ACC112 (cell line): ENCODE data around the gene CELSR1.

Source experiments
- H2AFZ ChIP-seq: fragments of 200-600 bp; sonication (generic); one replicate; pipeline ENCODE4 v1.6.0; 2017; ENCODE audit warnings: antibody characterized with exemption, low read length; ENCODE audit not compliant: unreplicated experiment
- H3K27ac ChIP-seq: fragments of 200-600 bp; sonication (generic); 2 replicates; pipeline ENCODE4 v1.5.1; 2014; ENCODE audit warnings: low read depth, mild to moderate bottlenecking, antibody characterized with exemption, low read length, moderate library complexity
- H3K27me3 ChIP-seq: fragments of 200-600 bp; sonication (generic); 2 replicates; pipeline ENCODE4 v1.6.1; 2014; ENCODE audit warnings: mild to moderate bottlenecking, antibody characterized with exemption, low read length, moderate library complexity, mixed read lengths; ENCODE audit not compliant: insufficient read depth
- H3K36me3 ChIP-seq: fragments of 200-600 bp; sonication (generic); 2 replicates; pipeline ENCODE4 v1.6.1; 2016; ENCODE audit warnings: mild to moderate bottlenecking, antibody characterized with exemption, low read length, moderate library complexity, mixed read lengths; ENCODE audit not compliant: insufficient read depth
- H3K4me1 ChIP-seq: fragments of 200-600 bp; sonication (generic); one replicate; pipeline ENCODE4 v1.6.1; 2016; ENCODE audit warnings: low read length, mixed read lengths; ENCODE audit not compliant: insufficient read depth, unreplicated experiment, control insufficient read depth
- H3K4me3 ChIP-seq: fragments of 200-600 bp; sonication (generic); 2 replicates; pipeline ENCODE4 v1.5.1; 2014; ENCODE audit warnings: mild to moderate bottlenecking, low read depth, low read length
- H3K79me2 ChIP-seq: fragments of 200-600 bp; sonication (generic); one replicate; pipeline ENCODE4 v1.6.0; 2016; ENCODE audit warnings: low read length; ENCODE audit not compliant: control insufficient read depth, unreplicated experiment, insufficient read depth

The CELSR1 gene

DNA sequence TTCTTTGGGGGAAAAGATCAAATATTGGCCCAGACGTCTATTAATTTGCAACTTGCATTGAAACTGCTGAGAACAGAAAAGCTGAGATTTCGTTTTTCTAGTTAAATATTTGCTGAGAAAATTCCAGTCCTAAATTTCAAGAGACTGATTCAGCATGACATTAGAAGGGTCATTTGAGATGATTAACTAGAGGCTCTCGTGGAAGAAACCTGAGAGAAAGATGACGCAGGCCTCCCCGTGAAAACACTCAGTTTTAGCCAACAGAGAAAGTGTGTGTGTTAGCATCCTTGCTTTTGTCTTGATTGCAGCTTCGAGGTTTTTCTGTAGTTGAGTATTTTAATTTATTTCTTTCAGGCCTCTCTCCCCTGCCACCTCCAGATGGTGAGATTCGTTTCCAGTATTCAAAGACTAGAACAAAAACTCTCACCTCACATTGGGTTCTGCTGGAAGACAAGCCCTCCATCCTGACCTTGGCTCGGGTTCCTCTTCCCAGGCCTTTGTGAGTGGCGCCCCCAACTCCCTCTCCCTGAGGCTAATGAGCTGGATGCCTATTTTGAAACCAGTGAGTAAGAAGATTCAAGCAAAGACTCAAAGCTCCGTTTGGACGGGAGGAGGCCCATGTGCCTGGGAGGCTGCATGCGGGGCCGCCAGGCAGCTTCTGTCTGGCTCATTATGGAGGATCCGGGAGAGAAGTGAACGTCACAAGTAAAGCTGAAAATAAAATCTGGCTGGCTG, 52.4 kb downstream of the CELSR1 start:
- H3K27ac ChIP-seq = no peak overlapping the region
- H3K4me3 ChIP-seq = no peak overlapping the region
- no peaks in the 10 kb centered on the region; the same call in 1 of the 2 replicates for H3K27me3 ChIP-seq
- no peaks in the 10 kb centered on the region for H3K36me3 ChIP-seq
- H3K4me1 ChIP-seq = no peaks in the 10 kb centered on the region
- no peak overlapping the region for H2AFZ ChIP-seq
- no peaks in the 10 kb centered on the region for H3K79me2 ChIP-seq

DNA sequence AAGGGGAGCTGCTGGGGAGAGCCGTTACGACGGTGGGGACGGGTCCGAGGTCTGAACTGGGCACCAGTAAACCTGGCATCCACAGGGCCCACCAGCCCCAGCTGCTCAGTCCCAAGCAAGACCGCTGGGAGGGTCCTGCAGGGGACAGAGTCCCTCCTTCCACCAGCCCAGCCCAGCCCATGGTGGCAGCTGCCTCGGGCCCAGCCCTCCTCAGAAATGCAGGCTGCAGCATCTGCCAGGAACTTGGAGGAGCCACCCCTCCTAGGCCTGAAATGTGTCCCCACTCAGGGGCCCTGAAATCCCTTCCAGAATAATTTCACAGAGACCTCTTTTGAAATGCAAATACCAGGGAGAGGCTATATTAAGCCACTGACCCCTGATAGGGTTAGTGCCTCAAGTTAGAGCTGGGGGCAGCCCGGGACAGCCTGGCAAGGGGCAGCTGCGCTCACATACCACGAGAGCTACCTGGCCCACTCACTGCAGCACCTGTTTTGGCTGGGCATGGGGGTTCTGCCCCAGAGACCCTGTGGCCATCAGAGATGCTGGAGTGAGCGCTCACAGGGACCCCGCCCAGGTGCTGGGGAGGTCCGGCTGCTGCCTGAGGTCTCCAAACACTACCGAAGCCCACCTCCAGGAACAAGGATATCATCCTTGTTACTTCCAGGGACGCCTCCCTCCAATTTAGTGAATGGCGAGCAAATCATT, 53.1 kb downstream of the CELSR1 start:
- Histone ChIP-seq H3K4me1 (no peaks in the 10 kb centered on the region), H3K79me2 (no peaks in the 10 kb centered on the region), H2AFZ (no peak overlapping the region), H3K27ac (no peak overlapping the region), H3K27me3 (peaks cover 4% of the 10 kb centered on the region), H3K4me3 (no peak overlapping the region), H3K36me3 (no peaks in the 10 kb centered on the region)

GRCh38 chr22:46483353-46483752, 54.1 kb downstream of the CELSR1 start:
- Histone ChIP-seq H2AFZ (no peak overlapping the region), H3K27ac (no peak overlapping the region), H3K27me3 (peaks cover 4% of the 10 kb centered on the region), H3K4me1 (no peaks in the 10 kb centered on the region), H3K79me2 (no peaks in the 10 kb centered on the region), H3K4me3 (no peak overlapping the region), H3K36me3 (no peaks in the 10 kb centered on the region)

GRCh38 chr22:46482056-46482675, 55.3 kb downstream of the CELSR1 start:
- H3K36me3 ChIP-seq = no peaks in the 10 kb centered on the region
- no peak overlapping the region for H3K27ac ChIP-seq
- no peaks in the 10 kb centered on the region for H3K4me1 ChIP-seq
- no peaks in the 10 kb centered on the region for H3K79me2 ChIP-seq
- no peak overlapping the region for H2AFZ ChIP-seq
- no peak overlapping the region for H3K4me3 ChIP-seq
- H3K27me3 ChIP-seq = peaks cover 4% of the 10 kb centered on the region

GRCh38 chr22:46481386-46481785, 56.0 kb downstream of the CELSR1 start:
- no peaks in the 10 kb centered on the region for H3K4me1 ChIP-seq
- no peaks in the 10 kb centered on the region for H3K36me3 ChIP-seq
- no peak overlapping the region for H2AFZ ChIP-seq
- H3K79me2 ChIP-seq = no peaks in the 10 kb centered on the region
- H3K27ac ChIP-seq = no peak overlapping the region
- H3K4me3 ChIP-seq = no peak overlapping the region
- H3K27me3 ChIP-seq = peaks cover 6% of the 10 kb centered on the region

DNA sequence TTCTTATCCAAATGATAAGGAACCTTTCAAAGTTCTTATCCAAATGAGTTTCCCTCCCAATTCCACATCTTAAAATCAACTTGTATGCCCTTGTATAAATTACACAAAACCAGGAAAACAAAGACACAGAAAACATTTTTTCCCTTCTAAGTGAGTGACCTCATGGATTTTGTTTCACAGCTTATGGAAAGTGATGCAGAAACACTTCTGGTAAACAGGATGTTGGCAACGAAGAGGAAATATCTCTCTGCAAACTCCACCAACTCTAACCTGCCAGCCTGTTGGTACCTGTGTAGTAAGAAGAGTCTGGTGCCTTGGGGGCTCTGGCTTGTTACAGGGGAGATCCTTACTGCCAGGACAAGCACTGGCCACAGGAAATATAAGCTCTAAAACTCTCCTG, 57.0 kb downstream of the CELSR1 start:
- peaks cover 10% of the 10 kb centered on the region for H3K27me3 ChIP-seq
- H3K36me3 ChIP-seq = no peaks in the 10 kb centered on the region
- H3K4me1 ChIP-seq = no peaks in the 10 kb centered on the region
- no peaks in the 10 kb centered on the region for H3K79me2 ChIP-seq
- H3K27ac ChIP-seq = no peak overlapping the region
- no peak overlapping the region for H3K4me3 ChIP-seq
- H2AFZ ChIP-seq = no peak overlapping the region

DNA sequence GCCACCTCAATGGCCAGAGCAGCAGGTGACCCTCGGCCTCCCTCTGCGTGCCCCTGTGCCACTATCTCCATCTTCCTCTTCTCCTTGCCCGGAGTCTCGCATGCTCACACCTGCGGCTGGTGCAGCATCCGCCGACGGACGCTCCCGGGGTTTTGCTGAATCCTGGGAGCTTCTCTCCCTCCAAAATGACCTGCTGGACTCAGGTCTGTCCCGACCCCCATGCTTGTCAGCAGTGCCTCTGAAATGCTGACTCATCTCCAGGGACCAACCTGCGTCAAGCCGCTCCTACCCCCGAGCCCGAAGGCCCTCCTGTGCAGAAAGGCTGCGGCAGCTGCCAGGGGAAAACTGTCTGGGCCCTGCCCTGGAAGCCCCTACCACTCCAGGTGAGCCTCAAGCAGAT, 58.4 kb downstream of the CELSR1 start:
- Histone ChIP-seq H3K27me3 (peaks cover 10% of the 10 kb centered on the region), H2AFZ (no peak overlapping the region), H3K27ac (no peak overlapping the region), H3K4me3 (no peak overlapping the region), H3K79me2 (no peaks in the 10 kb centered on the region), H3K36me3 (no peaks in the 10 kb centered on the region), H3K4me1 (no peaks in the 10 kb centered on the region)

GRCh38 chr22:46478083-46478551, 59.3 kb downstream of the CELSR1 start:
- H3K27me3 ChIP-seq = peaks cover 10% of the 10 kb centered on the region
- no peak overlapping the region for H2AFZ ChIP-seq
- no peaks in the 10 kb centered on the region for H3K79me2 ChIP-seq
- no peaks in the 10 kb centered on the region for H3K4me1 ChIP-seq
- no peak overlapping the region for H3K27ac ChIP-seq
- H3K36me3 ChIP-seq = no peaks in the 10 kb centered on the region
- no peak overlapping the region for H3K4me3 ChIP-seq

DNA sequence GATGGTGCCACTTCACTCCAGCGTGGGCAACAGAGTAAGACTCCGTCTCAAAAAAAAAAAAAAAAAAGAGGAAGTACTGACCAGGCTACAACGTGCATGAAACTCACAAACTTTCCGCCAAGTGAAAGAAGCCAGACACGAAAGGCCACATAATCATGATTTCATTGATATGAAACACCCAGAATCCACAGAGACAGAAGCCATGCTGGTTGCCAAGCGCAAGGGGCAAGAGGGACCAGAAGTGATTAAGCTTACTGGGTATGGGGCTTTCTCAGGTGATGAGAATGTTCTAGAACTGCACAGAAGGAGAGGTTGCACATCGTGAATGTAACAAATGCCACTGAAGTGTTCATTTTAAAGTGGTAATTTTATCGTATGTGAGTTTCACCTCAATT, 60.9 kb downstream of the CELSR1 start:
- Histone ChIP-seq H3K36me3 (no peaks in the 10 kb centered on the region), H3K27me3 (peaks cover 10% of the 10 kb centered on the region; the same call in 1 of the 2 replicates), H3K4me1 (no peaks in the 10 kb centered on the region), H3K79me2 (no peaks in the 10 kb centered on the region), H3K4me3 (no peak overlapping the region), H2AFZ (no peak overlapping the region), H3K27ac (no peak overlapping the region)

- Histone ChIP-seq H3K4me1 (no peaks in the 10 kb centered on the region), H3K36me3 (no peaks in the 10 kb centered on the region), H3K4me3 (no peak overlapping the region), H2AFZ (no peak overlapping the region), H3K27ac (no peak overlapping the region), H3K79me2 (no peaks in the 10 kb centered on the region), H3K27me3 (peaks cover 6% of the 10 kb centered on the region; the same call in 1 of the 2 replicates)
Observed at GRCh38 chr22:46473896-46474557, 63.4 kb downstream of the CELSR1 start.
